Pancreas (tissue), 10 donors: ENCODE measurements around the gene POU1F1. TPM values are rescaled to one million over a fixed set of nuclear protein-coding genes. Genes with fewer than 3 reads are reported as not detected.
A peak's percentile ranks its signal among the peaks of the same experiment; 100 is the strongest.

Experiments
- ATAC-seq, 4 donors: fragments of 200-7000 bp; cut with Tn5 transposase; one replicate each; pipeline versions ENCODE4 v1.8.0 to v1.9.1; 2020; ENCODE audit warnings: mild to moderate bottlenecking in 4 of 4, moderate library complexity in 4 of 4
- DNase-seq, 6 donors: peaks; one replicate each; pipeline ENCODE4 v3.0.0-alpha.2; 2020
- FAIRE-seq: peaks from 2 replicates; lab custom pipeline; 2012; peaks lifted over from hg19 to GRCh38; lab: Jason Lieb, UNC
- H3K27ac ChIP-seq, 4 donors: fragments of 200-600 bp; sonication (generic); 1 replicate in 3 of 4; 2 replicates in 1 of 4; pipeline versions ENCODE4 v1.5.0 to v1.8.0; 2020
- H3K27me3 ChIP-seq, 4 donors: fragments of 200-600 bp; one replicate each; pipeline ENCODE4 v1.8.0; 2021
- H3K36me3 ChIP-seq, 3 donors: fragments of 200-600 bp; sonication (generic) in 1 of 3; one replicate each; pipeline versions ENCODE4 v1.5.0 to v1.8.0; 2020 to 2021
- H3K4me1 ChIP-seq, 3 donors: fragments of 200-600 bp; one replicate each; pipeline ENCODE4 v1.8.0; 2021
- H3K4me3 ChIP-seq, 4 donors: fragments of 200-600 bp; sonication (generic) in 2 of 4; one replicate each; pipeline versions ENCODE4 v1.5.0 to v1.8.0; 2020 to 2021
- H3K9me3 ChIP-seq, 4 donors: fragments of 200-600 bp; one replicate each; pipeline ENCODE4 v1.8.0; 2021
- CTCF ChIP-seq, 4 donors: fragments of 200-600 bp; sonication (generic) in 3 of 4; IDR thresholded peaks; one replicate each; pipeline versions ENCODE4 v1.5.0 to v1.8.0; 2021; ENCODE audit warnings: antibody characterized with exemption in 4 of 4
- WGBS, 2 donors: extraction: QIAGEN DNeasy Blood & Tissue Kit; methylation state at CpG; one replicate each; pipeline ENCODE4 v1.1.7; 2013; 5-methylcytosine and 5-hydroxymethylcytosine counted together
- intact Hi-C, 3 donors: fragments of 100-400 bp; cut with DNase I; formaldehyde crosslinking; loops; one replicate each; pipeline versions ENCODE4 v1.11.1 to v1.14.2; 2022
- polyA plus RNA-seq, 2 donors: library from polyadenylated mRNA; stranded (reverse); fragments of 200-250 nt; gene quantifications; one replicate each; pipeline ENCODE4 v1.2.3, GENCODE V29; 2013
- total RNA-seq, 6 donors: library from RNA; stranded (reverse); fragmentation: NEBNext Ultra II Directional in 4 of 6; extraction: Animal tissue kit (Norgen Biotek cat#: 25700) in 4 of 6; gene quantifications; one replicate each; pipeline versions ENCODE4 v1.2.1 to v1.2.4, GENCODE V29; 2021 to 2023
- donor health status: healthy with polysubstance abuse.
- donor health status: DM: no; HTN: no; CAD: no; lungs with moderate emphysema.
- donor health status: DM: no; HTN: no; CAD: no.
- donor health status: control.
- donor health status: control.
- donor health status: Bipolar disorder and iron deficiency.
- donor health status: DM: yes; HTN: yes; CAD: no.
- donor health status: DM: no; HTN: no; CAD: no.
- donor health status: DM: no; HTN: no; CAD: no.
- donor health status: DM: yes; HTN: yes; CAD: no.

Gene POU1F1
- total and polyA plus RNA-seq, 8 donors, result not detected

- intact Hi-C loops, result loop anchor here in 1 of 3 donors (10.0 kb wide), 1 partner anchor 707 kb away; no protein-coding TSS in a partner anchor
- FAIRE-seq, result peak; percentile 88
Observed at GRCh38 chr3:87298111-87298718, 21.8 kb upstream of the POU1F1 start.

GRCh38 chr3:87288446-87288845, 12.1 kb upstream of the POU1F1 start:
- H3K4me3 ChIP-seq, result no peak overlapping the region
- H3K4me1 ChIP-seq, result no peaks in the 10 kb centered on the region
- intact Hi-C loops, result no loop called here
- H3K9me3 ChIP-seq, result no peaks in the 10 kb centered on the region
- no peaks in the 10 kb centered on the region for H3K27me3 ChIP-seq
- 90 to 92% methylated on average over 8 of the region's 8 CpGs for WGBS, 2 donors
- H3K36me3 ChIP-seq, result no peaks in the 10 kb centered on the region
- FAIRE-seq (no peak), DNase-seq (no peak), ATAC-seq (no peak)
- no peak for TF ChIP-seq CTCF (IDR thresholded peaks at IDR 0.05)
- no peak overlapping the region for H3K27ac ChIP-seq

More at GRCh38 chr3:87298111-87298718, 21.8 kb upstream of the POU1F1 start:
- ATAC-seq, result peak; percentile 69 to 94 (median 91)
- peak; percentile 25 to 55 (median 30) for TF ChIP-seq CTCF (IDR thresholded peaks at IDR 0.05)
- DNase-seq, result no peak
- 1 to 4% methylated on average over 3 of the region's 3 CpGs for WGBS, 2 donors
- H3K4me3 ChIP-seq, result no peak overlapping the region
- H3K27me3 ChIP-seq, result no peaks in the 10 kb centered on the region
- no peak overlapping the region for H3K27ac ChIP-seq
- H3K36me3 ChIP-seq, result no peaks in the 10 kb centered on the region
- H3K4me1 ChIP-seq, result peaks cover 0 to 4% (median 3%) of the 10 kb centered on the region in 3 donors
- no peaks in the 10 kb centered on the region for H3K9me3 ChIP-seq

GRCh38 chr3:87287011-87287410, 10.6 kb upstream of the POU1F1 start:
- ATAC-seq (no peak), DNase-seq (no peak), FAIRE-seq (no peak)
- H3K27me3 ChIP-seq, result no peaks in the 10 kb centered on the region
- 73 to 89% methylated on average over 1 of the region's 1 CpG for WGBS, 2 donors
- no peaks in the 10 kb centered on the region for H3K9me3 ChIP-seq
- H3K4me1 ChIP-seq, result no peaks in the 10 kb centered on the region
- intact Hi-C loops, result no loop called here
- no peaks in the 10 kb centered on the region for H3K36me3 ChIP-seq
- H3K4me3 ChIP-seq, result no peak overlapping the region
- TF ChIP-seq CTCF (IDR thresholded peaks at IDR 0.05), result no peak
- no peak overlapping the region for H3K27ac ChIP-seq

- H3K4me3 ChIP-seq, result no peak overlapping the region
- WGBS, 2 donors, result 95% methylated on average over 4 of the region's 4 CpGs
- H3K27me3 ChIP-seq, result no peaks in the 10 kb centered on the region
- intact Hi-C loops, result no loop called here
- no peak for DNase-seq
- TF ChIP-seq CTCF (IDR thresholded peaks at IDR 0.05), result no peak
- FAIRE-seq, result no peak
- H3K27ac ChIP-seq, result no peak overlapping the region
- no peaks in the 10 kb centered on the region for H3K36me3 ChIP-seq
- no peaks in the 10 kb centered on the region for H3K9me3 ChIP-seq
- no peak for ATAC-seq
- peaks cover 5 to 15% (median 15%) of the 10 kb centered on the region in 3 donors for H3K4me1 ChIP-seq
Observed at GRCh38 chr3:87272718-87273341, 3.6 kb downstream of the POU1F1 start.
